PC-3 (cell line): ENCODE results near the gene RHOH. TPM values are rescaled to one million over a fixed set of nuclear protein-coding genes. Genes with fewer than 3 reads are reported as not detected.

Experiments
- ATAC-seq: fragments of 200-7000 bp; cut with Tn5 transposase; 2 replicates; pipeline ENCODE4 v1.9.1; 2020; ENCODE audit warnings: mild to moderate bottlenecking, moderate library complexity
- BruUV-seq: library from RNA; stranded (reverse); fragments of 400-500 nt; replicated peaks from 2 replicates; lab custom pipeline; 2021; lab: Mats Ljungman, UMichigan
- CTCF ChIA-PET: fragments of 300-600 bp; sonication (Branson Sonifier 250); formaldehyde crosslinking; loops from one replicate; lab custom pipeline; 2022; ENCODE audit warnings: antibody characterized with exemption; lab: Charles Lee
- POLR2A ChIA-PET: fragments of 300-600 bp; sonication (Branson Sonifier 250); formaldehyde crosslinking; loops from one replicate; lab custom pipeline; 2022; ENCODE audit warnings: antibody characterized with exemption; ENCODE audit not compliant: unreplicated experiment; lab: Charles Lee
- DNase-seq: peaks from one replicate; pipeline ENCODE4 v3.0.0-alpha.2; 2015
- H2AFZ ChIP-seq: fragments of 300-600 bp; sonication (generic); 2 replicates; pipeline ENCODE4 v1.6.0; 2016; ENCODE audit warnings: antibody characterized with exemption, low read length
- H3F3A ChIP-seq: fragments of 300-600 bp; sonication (generic); one replicate; pipeline ENCODE4 v1.6.0; 2017; ENCODE audit warnings: antibody characterized with exemption, low read length, control low read depth, mild to moderate bottlenecking; ENCODE audit not compliant: unreplicated experiment
- H3K27ac ChIP-seq: fragments of 300-600 bp; sonication (generic); 2 replicates; pipeline ENCODE4 v1.5.1; 2016; ENCODE audit warnings: mild to moderate bottlenecking, low read length
- H3K27me3 ChIP-seq: fragments of 300-600 bp; sonication (generic); 2 replicates; pipeline ENCODE4 v1.6.1; 2016; ENCODE audit warnings: low read length, mixed read lengths
- H3K36me3 ChIP-seq: fragments of 300-600 bp; sonication (generic); 2 replicates; pipeline ENCODE4 v1.6.1; 2016; ENCODE audit warnings: low read depth, mixed run types, low read length, mixed read lengths
- H3K4me1 ChIP-seq: fragments of 300-600 bp; sonication (generic); 2 replicates; pipeline ENCODE4 v1.5.1; 2016; ENCODE audit warnings: low read length; ENCODE audit not compliant: insufficient read depth
- H3K4me2 ChIP-seq: fragments of 300-600 bp; sonication (generic); 2 replicates; pipeline ENCODE4 v1.6.0; 2016; ENCODE audit warnings: low read length
- H3K4me3 ChIP-seq: fragments of 300-600 bp; sonication (generic); 2 replicates; pipeline ENCODE4 v1.5.1; 2016; ENCODE audit warnings: mild to moderate bottlenecking, low read length, mixed read lengths
- H3K79me2 ChIP-seq: fragments of 300-600 bp; sonication (generic); 2 replicates; pipeline ENCODE4 v1.6.1; 2017; ENCODE audit warnings: low read length, mixed read lengths
- H3K9ac ChIP-seq: fragments of 300-600 bp; sonication (generic); 2 replicates; pipeline ENCODE4 v1.6.0; 2016; ENCODE audit warnings: mild to moderate bottlenecking, low read length
- H3K9me2 ChIP-seq: fragments of 300-600 bp; sonication (generic); replicated peaks from 2 replicates; pipeline ENCODE4 v1.6.1; 2016; ENCODE audit warnings: mixed run types, low read length, mixed read lengths
- H3K9me3 ChIP-seq: fragments of 300-600 bp; sonication (generic); 2 replicates; pipeline ENCODE4 v1.6.1; 2016; ENCODE audit warnings: low read length, mixed read lengths
- H4K20me1 ChIP-seq: fragments of 300-600 bp; sonication (generic); 2 replicates; pipeline ENCODE4 v1.6.1; 2016; ENCODE audit warnings: low read length, mixed read lengths
- EZH2 ChIP-seq: fragments of 300-600 bp; sonication (generic); IDR thresholded peaks from one replicate; pipeline ENCODE4 v1.6.1; 2017; ENCODE audit warnings: antibody characterized with exemption, mild to moderate bottlenecking, low read length; ENCODE audit not compliant: unreplicated experiment
- EZH2phosphoT487 ChIP-seq: fragments of 300-600 bp; sonication (generic); IDR thresholded peaks from 2 replicates; pipeline ENCODE4 v1.6.1; 2018; ENCODE audit warnings: mild to moderate bottlenecking, antibody characterized with exemption, low read length, borderline replicate concordance
- intact Hi-C: fragments of 100-400 bp; cut with micrococcal nuclease; formaldehyde crosslinking; loops from 2 replicates; pipeline ENCODE4 v1.9.0; 2023
- total RNA-seq: library from RNA; depleted of rRNA; stranded (reverse); fragments of >200 nt; gene quantifications from 2 replicates; pipeline ENCODE4 v1.2.3, GENCODE V29; 2014
- TF ChIP-seq, protein P1 (sequence below): fragments of 300-600 bp; sonication (generic); conservative IDR thresholded peaks from 2 replicates; pipeline ENCODE4 v1.5.1; 2017; ENCODE audit warnings: antibody characterized with exemption, low read depth, mild to moderate bottlenecking, low read length

RHOH gene
- total RNA-seq, 1 experiment from 2014 or later, result not detected

DNA sequence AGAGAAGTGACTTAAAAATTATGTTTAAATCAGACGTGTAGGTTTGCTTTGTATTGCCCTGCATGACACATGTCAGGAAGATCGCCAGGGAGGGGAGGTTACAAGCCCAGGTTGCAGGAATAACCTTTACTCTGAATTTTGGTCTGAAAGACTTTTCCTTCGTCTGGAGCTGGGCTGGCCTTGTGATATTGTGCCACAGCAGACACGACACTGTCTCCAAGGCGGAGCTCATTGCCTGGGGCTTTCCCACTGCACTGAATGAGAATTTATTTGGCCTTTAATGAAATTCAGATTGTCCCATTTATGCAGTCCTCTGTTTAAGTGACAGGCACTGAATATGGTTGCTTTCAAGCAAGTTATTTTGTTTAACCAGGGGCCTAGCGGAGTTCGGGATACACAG lies 45.1 kb downstream of the RHOH start:
- Histone ChIP-seq H3K9ac (no peak overlapping the region), H3K9me2 (no peaks in the 10 kb centered on the region), H3K79me2 (no peaks in the 10 kb centered on the region), H3K36me3 (no peaks in the 10 kb centered on the region), H3K4me2 (no peak overlapping the region), H3K27ac (no peak overlapping the region), H3K27me3 (no peaks in the 10 kb centered on the region), H2AFZ (no peak overlapping the region), H3K9me3 (no peaks in the 10 kb centered on the region), H3K4me1 (peaks cover 5% of the 10 kb centered on the region; the same call in 1 of the 2 replicates), H3K4me3 (no peak overlapping the region), H3F3A (no peaks in the 10 kb centered on the region), H4K20me1 (no peaks in the 10 kb centered on the region)
- BruUV-seq, result no TSS peak
- ATAC-seq (no peak), DNase-seq (no peak)
- ChIA-PET CTCF (no interaction called here), POLR2A (no interaction called here)
- intact Hi-C loops, result no loop called here
- TF ChIP-seq EZH2, result no peak
- no peak for TF ChIP-seq EZH2phosphoT487
- TF ChIP-seq, protein P1, sequence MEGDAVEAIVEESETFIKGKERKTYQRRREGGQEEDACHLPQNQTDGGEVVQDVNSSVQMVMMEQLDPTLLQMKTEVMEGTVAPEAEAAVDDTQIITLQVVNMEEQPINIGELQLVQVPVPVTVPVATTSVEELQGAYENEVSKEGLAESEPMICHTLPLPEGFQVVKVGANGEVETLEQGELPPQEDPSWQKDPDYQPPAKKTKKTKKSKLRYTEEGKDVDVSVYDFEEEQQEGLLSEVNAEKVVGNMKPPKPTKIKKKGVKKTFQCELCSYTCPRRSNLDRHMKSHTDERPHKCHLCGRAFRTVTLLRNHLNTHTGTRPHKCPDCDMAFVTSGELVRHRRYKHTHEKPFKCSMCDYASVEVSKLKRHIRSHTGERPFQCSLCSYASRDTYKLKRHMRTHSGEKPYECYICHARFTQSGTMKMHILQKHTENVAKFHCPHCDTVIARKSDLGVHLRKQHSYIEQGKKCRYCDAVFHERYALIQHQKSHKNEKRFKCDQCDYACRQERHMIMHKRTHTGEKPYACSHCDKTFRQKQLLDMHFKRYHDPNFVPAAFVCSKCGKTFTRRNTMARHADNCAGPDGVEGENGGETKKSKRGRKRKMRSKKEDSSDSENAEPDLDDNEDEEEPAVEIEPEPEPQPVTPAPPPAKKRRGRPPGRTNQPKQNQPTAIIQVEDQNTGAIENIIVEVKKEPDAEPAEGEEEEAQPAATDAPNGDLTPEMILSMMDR, result no peak

DNA sequence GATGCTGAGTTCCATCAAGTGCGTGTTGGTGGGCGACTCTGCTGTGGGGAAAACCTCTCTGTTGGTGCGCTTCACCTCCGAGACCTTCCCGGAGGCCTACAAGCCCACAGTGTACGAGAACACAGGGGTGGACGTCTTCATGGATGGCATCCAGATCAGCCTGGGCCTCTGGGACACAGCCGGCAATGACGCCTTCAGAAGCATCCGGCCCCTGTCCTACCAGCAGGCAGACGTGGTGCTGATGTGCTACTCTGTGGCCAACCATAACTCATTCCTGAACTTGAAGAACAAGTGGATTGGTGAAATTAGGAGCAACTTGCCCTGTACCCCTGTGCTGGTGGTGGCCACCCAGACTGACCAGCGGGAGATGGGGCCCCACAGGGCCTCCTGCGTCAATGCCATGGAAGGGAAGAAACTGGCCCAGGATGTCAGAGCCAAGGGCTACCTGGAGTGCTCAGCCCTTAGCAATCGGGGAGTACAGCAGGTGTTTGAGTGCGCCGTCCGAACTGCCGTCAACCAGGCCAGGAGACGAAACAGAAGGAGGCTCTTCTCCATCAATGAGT lies 46.6 kb downstream of the RHOH start:
- Histone ChIP-seq H3K9me2 (no peaks in the 10 kb centered on the region), H3K27me3 (no peaks in the 10 kb centered on the region), H3K9me3 (no peaks in the 10 kb centered on the region), H3K79me2 (no peaks in the 10 kb centered on the region), H3F3A (no peaks in the 10 kb centered on the region), H3K27ac (no peak overlapping the region), H3K4me3 (no peak overlapping the region), H3K4me1 (peaks cover 5% of the 10 kb centered on the region; the same call in 1 of the 2 replicates), H3K36me3 (no peaks in the 10 kb centered on the region), H4K20me1 (no peaks in the 10 kb centered on the region), H2AFZ (no peak overlapping the region), H3K9ac (no peak overlapping the region), H3K4me2 (no peak overlapping the region)
- ATAC-seq, result no peak
- no peak for TF ChIP-seq EZH2
- TF ChIP-seq EZH2phosphoT487, result no peak
- TF ChIP-seq, protein P1, result no peak
- BruUV-seq, result no TSS peak
- CTCF ChIA-PET, result no interaction called here
- intact Hi-C loops, result no loop called here
- POLR2A ChIA-PET, result no interaction called here
- no peak for DNase-seq

DNA sequence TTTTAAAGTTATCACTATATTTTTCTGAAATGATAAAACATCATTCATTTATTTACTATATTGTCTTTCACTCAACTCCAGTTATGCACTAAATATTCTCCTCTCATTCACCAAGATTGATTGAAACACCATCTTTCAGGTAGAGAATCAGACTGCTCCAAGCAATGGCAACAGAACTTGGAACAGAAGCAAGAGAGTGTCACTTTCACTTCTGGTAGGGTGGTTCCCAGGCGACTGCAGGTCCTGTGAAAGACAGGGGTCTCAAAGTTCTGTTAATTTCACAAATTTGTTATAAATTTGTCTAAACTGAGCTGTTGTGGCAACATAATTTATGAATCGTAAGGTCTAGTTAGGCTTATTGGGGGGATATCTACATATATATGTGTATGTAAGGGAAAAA lies 47.8 kb downstream of the RHOH start:
- H3K9ac ChIP-seq, result no peak overlapping the region
- H3K27ac ChIP-seq, result no peak overlapping the region
- no peak overlapping the region for H3K4me2 ChIP-seq
- ATAC-seq (no peak), DNase-seq (no peak)
- H2AFZ ChIP-seq, result no peak overlapping the region
- ChIA-PET CTCF (no interaction called here), POLR2A (no interaction called here)
- H3K36me3 ChIP-seq, result no peaks in the 10 kb centered on the region
- peaks cover 5% of the 10 kb centered on the region; the same call in 1 of the 2 replicates for H3K4me1 ChIP-seq
- H3F3A ChIP-seq, result no peaks in the 10 kb centered on the region
- no peaks in the 10 kb centered on the region for H3K9me3 ChIP-seq
- H3K27me3 ChIP-seq, result no peaks in the 10 kb centered on the region
- intact Hi-C loops, result no loop called here
- BruUV-seq, result no TSS peak
- H3K9me2 ChIP-seq, result no peaks in the 10 kb centered on the region
- TF ChIP-seq EZH2 (no peak), EZH2phosphoT487 (no peak)
- TF ChIP-seq, protein P1, result no peak
- no peaks in the 10 kb centered on the region for H4K20me1 ChIP-seq
- H3K79me2 ChIP-seq, result no peaks in the 10 kb centered on the region
- H3K4me3 ChIP-seq, result no peak overlapping the region
